ENCODE data around the gene SMIM44.
A peak's percentile ranks its signal among the peaks of the same experiment; 100 is the strongest.
"Not testable (repeated sequence)": the region's sequence is repeated elsewhere in the genome, so short reads cannot be mapped to it uniquely, and the experiment has no call there.

Gene SMIM44

GRCh38 chr19:3463714-3464586 lies 19.3 kb downstream of the SMIM44 start:
- Mint-ChIP-seq H3K27ac (no peak overlapping the region), H3K4me3 (no peak overlapping the region), H3K4me1 (no peaks in the 10 kb centered on the region), H3K9me3 (peaks cover 0 to 14% of the 10 kb centered on the region in 2 donors), H3K27me3 (no peaks in the 10 kb centered on the region)
- no peak for DNase-seq
- ATAC-seq, result peak; percentile 48

DNA sequence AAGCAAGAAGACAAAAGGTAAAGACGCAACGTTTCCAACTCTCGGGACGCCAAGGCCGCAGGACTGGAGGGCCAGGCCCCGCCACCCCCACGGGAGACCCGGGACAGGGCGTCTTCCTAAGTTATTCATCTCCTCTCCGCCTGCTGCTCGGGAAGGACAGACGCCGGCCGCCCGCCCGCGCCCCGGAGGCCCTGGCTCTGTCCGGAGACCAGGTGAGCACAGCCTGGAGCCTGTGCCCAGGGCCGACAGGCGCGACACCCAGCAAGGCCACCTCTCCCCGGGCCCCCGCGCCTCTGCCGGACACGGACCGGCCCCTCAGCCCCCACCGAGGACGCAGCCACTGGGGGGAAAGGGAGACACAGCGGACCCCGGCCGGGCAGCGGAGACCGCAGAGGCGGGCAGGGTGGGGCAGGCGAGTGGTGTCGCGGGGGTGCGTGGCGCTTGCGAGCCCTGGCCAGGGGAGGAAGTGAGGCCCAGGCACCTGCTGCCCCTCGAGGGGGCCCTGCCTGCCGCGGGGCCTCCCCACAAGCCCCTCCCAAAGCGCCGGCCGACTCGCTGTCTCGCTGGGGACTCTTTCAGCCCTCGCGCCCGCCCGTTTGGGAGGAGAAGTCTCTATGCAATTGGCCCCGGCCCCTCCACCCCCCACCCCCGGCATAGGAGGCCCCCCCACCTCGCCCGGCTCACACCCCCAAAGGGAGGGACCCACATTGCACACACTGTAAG lies 20.1 kb downstream of the SMIM44 start:
- H3K4me3 Mint-ChIP-seq, result no peak overlapping the region
- H3K4me1 Mint-ChIP-seq, result no peaks in the 10 kb centered on the region
- no peaks in the 10 kb centered on the region for H3K27me3 Mint-ChIP-seq
- peaks cover 0 to 7% of the 10 kb centered on the region in 2 donors for H3K9me3 Mint-ChIP-seq
- DNase-seq, result no peak
- ATAC-seq, result peak; percentile 32
- no peak overlapping the region for H3K27ac Mint-ChIP-seq

DNA sequence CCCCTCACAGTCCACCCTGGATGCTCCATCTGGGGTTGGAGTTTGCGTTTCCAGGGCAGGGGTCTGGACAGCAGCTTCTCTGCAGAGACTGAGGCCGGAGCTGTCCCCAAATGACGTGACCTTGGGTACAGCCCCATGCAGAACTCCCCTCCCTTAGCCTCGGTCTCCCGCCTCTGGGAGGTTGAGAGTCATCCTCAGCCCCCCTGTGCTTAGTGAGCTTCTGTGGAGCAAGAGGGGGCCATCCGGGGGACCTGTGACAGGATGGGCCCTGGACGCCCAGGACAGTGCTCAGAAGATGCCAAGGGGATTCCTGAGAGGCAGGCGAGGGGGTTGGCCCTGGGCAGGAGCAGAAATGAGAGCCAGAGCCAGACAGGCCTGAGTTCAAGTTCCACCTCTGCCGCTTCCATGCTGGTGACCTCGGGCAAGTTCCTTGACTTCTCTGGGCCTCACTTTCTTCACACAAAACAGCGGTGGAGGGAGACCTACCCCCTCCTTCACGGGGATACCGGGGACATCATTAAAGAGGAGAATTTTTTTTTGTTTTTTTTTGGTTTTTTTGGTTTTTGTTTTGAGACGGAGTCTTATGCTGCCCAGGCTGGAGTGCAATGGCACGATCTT lies 23.2 kb downstream of the SMIM44 start:
- peak overlapping the region in 1 of 2 donors; percentile 27 for H3K27ac Mint-ChIP-seq
- no peak for ATAC-seq

GRCh38 chr19:3459089-3459881 lies 24.0 kb downstream of the SMIM44 start:
- H3K4me1 Mint-ChIP-seq, result no peaks in the 10 kb centered on the region
- H3K27ac Mint-ChIP-seq, result no peak overlapping the region

More for the DNA sequence above, 23.2 kb downstream of the SMIM44 start:
- Mint-ChIP-seq H3K4me3 (no peak overlapping the region), H3K9me3 (no peaks in the 10 kb centered on the region), H3K4me1 (no peaks in the 10 kb centered on the region), H3K27me3 (no peaks in the 10 kb centered on the region)
- DNase-seq, result no peak

DNA sequence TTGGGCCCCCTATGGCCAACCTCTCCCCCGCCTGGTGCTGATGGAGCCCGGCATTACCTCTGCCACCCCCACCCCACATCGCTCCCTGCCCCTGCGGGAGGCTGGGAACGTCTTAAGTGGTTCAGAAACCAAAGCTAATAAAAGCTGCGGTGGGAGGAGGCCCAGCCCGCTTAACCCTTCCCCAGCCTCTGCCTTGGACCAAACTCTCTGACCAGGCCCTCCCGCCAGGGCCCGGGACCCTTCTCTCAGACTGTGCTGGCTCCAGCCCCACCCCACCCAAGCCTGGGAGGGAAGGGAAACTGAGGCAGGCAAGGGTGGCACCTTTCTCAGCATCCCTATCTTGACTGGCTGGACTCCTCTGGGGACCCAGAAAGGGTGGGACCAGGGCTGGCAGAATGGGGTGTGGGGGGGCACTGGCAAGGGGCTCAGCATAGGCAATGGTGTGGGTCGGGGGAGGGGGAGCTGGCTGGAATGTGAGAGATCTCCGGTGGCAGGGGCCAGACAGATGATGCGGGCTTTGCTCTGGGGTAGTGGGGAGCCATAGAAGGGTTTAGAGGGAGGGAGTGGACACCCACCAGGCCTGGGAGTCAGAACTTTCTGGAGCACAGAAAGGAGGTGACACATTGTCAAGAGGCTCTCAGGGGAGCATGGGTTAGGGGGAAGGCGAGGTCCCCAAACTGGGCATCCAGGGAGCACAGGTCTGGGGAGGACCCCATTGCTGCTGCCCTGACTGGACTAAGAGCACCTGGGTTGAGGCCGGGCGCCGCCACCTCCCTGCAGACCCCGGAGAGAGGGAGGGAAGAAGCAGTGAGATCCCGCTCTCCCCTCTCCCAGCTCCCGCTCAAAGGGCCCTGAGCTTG lies 24.8 kb downstream of the SMIM44 start:
- no peaks in the 10 kb centered on the region for H3K4me1 Mint-ChIP-seq
- no peak overlapping the region for H3K4me3 Mint-ChIP-seq
- no peaks in the 10 kb centered on the region for H3K27me3 Mint-ChIP-seq
- no peak for ATAC-seq
- peak overlapping the region in 1 of 2 donors; percentile 19 for H3K27ac Mint-ChIP-seq
- no peaks in the 10 kb centered on the region for H3K9me3 Mint-ChIP-seq
- DNase-seq, result no peak

More at GRCh38 chr19:3459089-3459881, 24.0 kb downstream of the SMIM44 start:
- no peaks in the 10 kb centered on the region for H3K9me3 Mint-ChIP-seq
- H3K4me3 Mint-ChIP-seq, result no peak overlapping the region
- DNase-seq (no peak), ATAC-seq (no peak)
- H3K27me3 Mint-ChIP-seq, result no peaks in the 10 kb centered on the region

GRCh38 chr19:3457528-3458228 lies 25.6 kb downstream of the SMIM44 start:
- DNase-seq (no peak), ATAC-seq (peak; percentile 14)
- Mint-ChIP-seq H3K4me3 (no peak overlapping the region), H3K27ac (no peak overlapping the region), H3K4me1 (no peaks in the 10 kb centered on the region), H3K9me3 (no peaks in the 10 kb centered on the region), H3K27me3 (no peaks in the 10 kb centered on the region)

DNA sequence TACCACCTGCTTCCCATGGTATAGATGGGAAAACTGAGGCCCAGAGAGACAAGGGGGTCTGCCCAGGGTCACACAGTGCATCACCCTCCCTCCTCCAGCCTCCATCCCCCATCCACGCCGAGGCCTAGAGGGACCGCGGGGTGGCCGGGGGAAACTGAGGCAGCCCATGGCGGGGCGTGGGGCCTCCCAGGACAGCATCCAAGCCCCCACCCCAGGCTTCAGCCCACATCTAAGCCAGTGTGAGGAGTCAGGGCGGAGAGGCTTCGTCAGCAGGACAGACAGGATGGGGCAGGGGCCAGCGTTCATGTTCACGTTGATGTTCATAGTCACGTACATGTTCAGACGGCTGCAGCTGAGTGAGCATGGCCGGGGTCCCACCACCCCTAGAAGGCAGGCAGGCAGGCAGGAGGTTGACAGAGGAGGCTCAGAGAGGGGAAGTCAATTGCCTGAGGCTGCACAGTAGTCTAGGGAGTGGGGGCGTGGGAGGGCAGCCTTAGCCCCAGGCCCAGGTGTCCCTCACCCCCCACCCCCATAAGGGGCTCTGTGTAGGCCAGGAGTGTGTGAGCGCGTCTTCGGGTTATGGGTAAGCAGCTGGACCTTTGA lies 26.2 kb downstream of the SMIM44 start:
- H3K4me3 Mint-ChIP-seq, result no peak overlapping the region
- no peaks in the 10 kb centered on the region for H3K4me1 Mint-ChIP-seq
- DNase-seq, result no peak
- peak; percentile 19 for ATAC-seq
- no peak overlapping the region for H3K27ac Mint-ChIP-seq
- no peaks in the 10 kb centered on the region for H3K9me3 Mint-ChIP-seq
- H3K27me3 Mint-ChIP-seq, result no peaks in the 10 kb centered on the region

- H3K4me3 Mint-ChIP-seq, result no peak overlapping the region
- H3K27me3 Mint-ChIP-seq, result no peaks in the 10 kb centered on the region
- peak overlapping the region in 1 of 2 donors; percentile 33 for H3K27ac Mint-ChIP-seq
- no peak for DNase-seq
- ATAC-seq, result peak; percentile 22
- no peaks in the 10 kb centered on the region for H3K4me1 Mint-ChIP-seq
- no peaks in the 10 kb centered on the region for H3K9me3 Mint-ChIP-seq
Observed at GRCh38 chr19:3455960-3456601, 27.2 kb downstream of the SMIM44 start.

DNA sequence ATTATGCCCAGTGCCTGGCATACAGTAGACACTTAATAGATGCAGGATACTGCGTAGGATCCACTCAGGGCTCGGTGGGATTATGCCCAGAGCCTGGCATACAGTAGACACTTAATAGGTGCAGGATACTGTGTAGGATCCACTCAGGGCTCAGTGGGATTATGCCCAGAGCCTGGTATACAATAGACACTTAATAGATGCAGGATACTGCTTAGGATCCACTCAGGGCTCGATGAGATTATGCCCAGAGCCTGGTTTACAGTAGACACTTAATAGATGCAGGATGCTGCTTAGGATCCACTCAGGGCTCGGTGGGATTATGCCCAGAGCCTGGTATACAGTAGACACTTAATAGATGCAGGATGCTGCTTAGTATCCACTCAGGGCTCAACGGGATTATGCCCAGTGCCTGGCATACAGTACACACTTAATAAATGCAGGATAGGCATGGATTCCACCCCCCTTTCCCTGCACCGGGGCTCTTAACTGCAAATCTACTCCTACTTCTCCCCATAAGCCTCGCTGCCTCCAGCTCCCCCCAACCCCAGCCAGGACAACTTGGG lies 27.8 kb downstream of the SMIM44 start:
- H3K27ac Mint-ChIP-seq, result no peak overlapping the region
- DNase-seq, result no peak

GRCh38 chr19:3454656-3455392 lies 28.4 kb downstream of the SMIM44 start:
- DNase-seq (no peak), ATAC-seq (no peak)
- H3K27ac Mint-ChIP-seq, result no peak overlapping the region
- H3K4me3 Mint-ChIP-seq, result no peak overlapping the region
- no peaks in the 10 kb centered on the region for H3K27me3 Mint-ChIP-seq
- H3K4me1 Mint-ChIP-seq, result no peaks in the 10 kb centered on the region
- no peaks in the 10 kb centered on the region for H3K9me3 Mint-ChIP-seq

More for the DNA sequence above, 27.8 kb downstream of the SMIM44 start:
- Mint-ChIP-seq H3K9me3 (no peaks in the 10 kb centered on the region), H3K4me3 (no peak overlapping the region), H3K4me1 (no peaks in the 10 kb centered on the region), H3K27me3 (no peaks in the 10 kb centered on the region)
- ATAC-seq, result no peak

GRCh38 chr19:3453840-3454239 lies 29.4 kb downstream of the SMIM44 start:
- Mint-ChIP-seq H3K9me3 (no peaks in the 10 kb centered on the region), H3K27ac (no peak overlapping the region), H3K4me3 (no peak overlapping the region), H3K27me3 (no peaks in the 10 kb centered on the region), H3K4me1 (no peaks in the 10 kb centered on the region)
- DNase-seq, result no peak
- no peak for ATAC-seq

- not testable (repeated sequence) for DNase-seq, H3K4me1 Mint-ChIP-seq, H3K4me3 Mint-ChIP-seq, H3K27me3 Mint-ChIP-seq, ATAC-seq, H3K9me3 Mint-ChIP-seq
- peak overlapping the region in 1 of 2 donors; percentile 34 for H3K27ac Mint-ChIP-seq
Observed at GRCh38 chr19:3452942-3453214, 30.4 kb downstream of the SMIM44 start.
